HEK293 (cell line): Measurements from ENCODE around the gene BMP6.
"Not testable (repeated sequence)": the region's sequence is repeated elsewhere in the genome, so short reads cannot be mapped to it uniquely, and the experiment has no call there.

Experiments
- CTCF ChIA-PET: fragments of 350-600 bp; formaldehyde crosslinking; extraction: SDS; loops from one replicate; lab custom pipeline; 2021; ENCODE audit warnings: antibody characterized with exemption; lab: Yijun Ruan, JAX
- POLR2A ChIA-PET: fragments of 300-600 bp; formaldehyde crosslinking; extraction: SDS; loops from one replicate; lab custom pipeline; 2020; ENCODE audit warnings: antibody characterized with exemption, inconsistent platforms; lab: Yijun Ruan, JAX
- H3K27ac ChIP-seq: fragments of 200-500 bp; sonication (Bioruptor generic); 2 replicates; pipeline ENCODE4 v1.5.1; 2014; ENCODE audit warnings: low read depth, low read length, control low read depth, inconsistent platforms; ENCODE audit errors: extremely low read depth
- H3K36me3 ChIP-seq, 2 experiments: fragments of 200-500 bp in 1 of 2; sonication (Bioruptor generic) in 1 of 2; 1 replicate in 1 of 2; 2 replicates in 1 of 2; pipeline ENCODE4 v1.5.1; 2014 to 2017; ENCODE audit warnings: inconsistent platforms in 2 of 2, low read length in 2 of 2; ENCODE audit not compliant: control insufficient read depth in 2 of 2, insufficient read depth in 1 of 2
- H3K4me1 ChIP-seq: fragments of 200-500 bp; sonication (Bioruptor generic); 2 replicates; pipeline ENCODE4 v1.5.1; 2014; ENCODE audit warnings: mild to moderate bottlenecking, low read length, inconsistent platforms; ENCODE audit not compliant: control insufficient read depth, insufficient read depth
- H3K4me3 ChIP-seq: 2 replicates; pipeline ENCODE4 v1.5.1; 2011; ENCODE audit warnings: low read depth, mild to moderate bottlenecking, control low read depth, low read length, moderate library complexity
- H3K9me3 ChIP-seq: fragments of 200-500 bp; sonication (Bioruptor generic); 2 replicates; pipeline ENCODE4 v1.5.1; 2014; ENCODE audit warnings: low read depth, low read length, inconsistent platforms; ENCODE audit not compliant: control insufficient read depth, insufficient read depth
- HOXD13 ChIP-seq: sonication (generic); formaldehyde crosslinking; IDR thresholded peaks from 2 replicates; pipeline ENCODE4 v1.8.0; 2022; ENCODE audit warnings: missing genetic modification reagents, borderline replicate concordance
- KLF1 ChIP-seq: fragments of 450-650 bp; formaldehyde crosslinking; IDR thresholded peaks from 2 replicates; pipeline ENCODE4 v1.5.1; 2016; ENCODE audit warnings: missing biosample characterization, missing genetic modification characterization
- KLF10 ChIP-seq: fragments of 450-650 bp; IDR thresholded peaks from 2 replicates; pipeline ENCODE4 v1.5.1; 2018; ENCODE audit warnings: missing biosample characterization, mild to moderate bottlenecking, missing genetic modification characterization
- ZEB2 ChIP-seq: fragments of 450-650 bp; formaldehyde crosslinking; IDR thresholded peaks from 2 replicates; pipeline ENCODE4 v1.5.1; 2016; ENCODE audit warnings: missing biosample characterization, missing genetic modification characterization
- ZFHX2 ChIP-seq: fragments of 450-650 bp; formaldehyde crosslinking; conservative IDR thresholded peaks from 2 replicates; pipeline ENCODE4 v1.5.1; 2016; ENCODE audit warnings: missing biosample characterization, missing genetic modification characterization
- ZNF140 ChIP-seq: fragments of 450-650 bp; formaldehyde crosslinking; IDR thresholded peaks from 2 replicates; pipeline ENCODE4 v1.5.1; 2016; ENCODE audit warnings: missing biosample characterization, missing genetic modification characterization
- ZNF221 ChIP-seq: fragments of 450-650 bp; formaldehyde crosslinking; IDR thresholded peaks from 2 replicates; pipeline ENCODE4 v1.5.1; 2017; ENCODE audit warnings: missing biosample characterization, missing genetic modification characterization, borderline replicate concordance
- ZNF223 ChIP-seq: fragments of 450-650 bp; formaldehyde crosslinking; IDR thresholded peaks from 2 replicates; pipeline ENCODE4 v1.5.1; 2016; ENCODE audit warnings: missing biosample characterization, missing genetic modification characterization
- ZNF24 ChIP-seq: fragments of 450-650 bp; formaldehyde crosslinking; IDR thresholded peaks from 2 replicates; pipeline ENCODE4 v1.5.1; 2016; ENCODE audit warnings: missing biosample characterization, missing genetic modification characterization
- ZNF311 ChIP-seq: fragments of 450-650 bp; formaldehyde crosslinking; IDR thresholded peaks from 2 replicates; pipeline ENCODE4 v1.5.1; 2017; ENCODE audit warnings: missing biosample characterization, missing genetic modification characterization, borderline replicate concordance
- ZNF549 ChIP-seq: fragments of 450-650 bp; IDR thresholded peaks from 2 replicates; pipeline ENCODE4 v1.5.1; 2018; ENCODE audit warnings: missing biosample characterization, missing genetic modification characterization, mild to moderate bottlenecking, inconsistent platforms, moderate library complexity
- ZNF76 ChIP-seq: fragments of 450-650 bp; formaldehyde crosslinking; IDR thresholded peaks from 2 replicates; pipeline ENCODE4; 2016; ENCODE audit warnings: low read depth, missing biosample characterization, missing genetic modification characterization, borderline replicate concordance
- ZNF837 ChIP-seq: fragments of 450-650 bp; formaldehyde crosslinking; IDR thresholded peaks from 2 replicates; pipeline ENCODE4 v1.5.1; 2016; ENCODE audit warnings: missing biosample characterization, missing genetic modification characterization
- TF ChIP-seq, protein P1 (sequence below): fragments of 450-650 bp; formaldehyde crosslinking; IDR thresholded peaks from 2 replicates; pipeline ENCODE4 v1.5.1; 2016; ENCODE audit warnings: missing biosample characterization, missing genetic modification characterization
- TF ChIP-seq, protein P2 (sequence below): fragments of 450-650 bp; formaldehyde crosslinking; IDR thresholded peaks from 2 replicates; pipeline ENCODE4 v1.5.1; 2016; ENCODE audit warnings: missing biosample characterization, missing genetic modification characterization
- TF ChIP-seq, protein P3 (sequence below): fragments of 450-650 bp; formaldehyde crosslinking; IDR thresholded peaks from 2 replicates; pipeline ENCODE4 v1.5.1; 2016; ENCODE audit warnings: missing biosample characterization, missing genetic modification characterization
- TF ChIP-seq, protein P4 (sequence below): fragments of 450-650 bp; formaldehyde crosslinking; IDR thresholded peaks from 2 replicates; pipeline ENCODE4 v1.5.1; 2016; ENCODE audit warnings: missing biosample characterization, missing genetic modification characterization

The BMP6 gene

DNA sequence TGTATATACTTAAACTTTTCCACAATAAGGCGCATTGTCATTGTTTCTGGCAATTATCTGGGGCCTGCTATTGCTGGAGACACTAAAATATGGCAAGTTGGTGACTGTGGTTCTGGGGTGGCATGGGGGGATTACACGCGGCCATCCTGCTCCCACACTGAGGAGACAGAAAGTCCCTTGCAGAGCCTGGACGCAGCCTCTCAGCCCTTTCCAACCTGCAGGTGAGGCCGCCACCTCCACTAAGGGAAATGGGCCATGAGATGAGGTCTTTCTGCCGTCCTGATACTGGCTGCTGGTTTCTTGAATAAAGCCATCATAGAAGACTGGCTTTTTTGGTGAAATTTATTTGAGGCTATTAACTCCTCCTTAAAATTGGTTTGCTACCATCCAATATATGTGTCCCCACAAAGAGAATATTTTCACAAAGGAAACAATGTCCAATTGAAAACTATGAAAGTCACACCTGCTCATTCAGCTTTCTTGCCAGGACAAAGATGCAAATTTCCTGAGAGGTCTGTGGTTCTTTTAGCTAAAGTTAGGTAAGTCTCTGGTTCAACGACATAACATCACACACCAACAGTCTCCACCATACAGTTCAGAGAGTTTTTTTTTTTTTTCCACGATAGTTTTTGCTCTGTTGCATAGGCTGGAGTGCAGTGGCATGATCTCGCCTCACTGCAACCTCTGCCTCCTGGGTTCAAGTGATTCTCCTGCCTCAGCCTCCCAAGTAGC is 171.7 kb downstream of the BMP6 start:
- Histone ChIP-seq H3K36me3 (peaks cover 73 to 98% of the 10 kb centered on the region in 2 experiments), H3K27ac (no peak overlapping the region), H3K9me3 (no peaks in the 10 kb centered on the region), H3K4me3 (no peak overlapping the region)
- ChIA-PET POLR2A (interaction anchor here (1.1 kb wide), 1 partner anchor 109 kb away, joined by 3 read pairs; no protein-coding TSS in a partner anchor), CTCF (interaction anchor here (0.6 to 3.0 kb wide), 5 partner anchors 23 to 229 kb away, joined by 3 to 12 read pairs (median 4); no protein-coding TSS in a partner anchor)
- TF ChIP-seq, protein P1, sequence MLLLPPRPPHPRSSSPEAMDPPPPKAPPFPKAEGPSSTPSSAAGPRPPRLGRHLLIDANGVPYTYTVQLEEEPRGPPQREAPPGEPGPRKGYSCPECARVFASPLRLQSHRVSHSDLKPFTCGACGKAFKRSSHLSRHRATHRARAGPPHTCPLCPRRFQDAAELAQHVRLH (tag by site-specific recombination), result no peak
- TF ChIP-seq ZNF837 (tag by site-specific recombination) (no peak), ZNF223 (tag by site-specific recombination) (no peak), HOXD13 (CRISPR knock-in tag) (no peak), KLF10 (no peak), ZEB2 (tag by site-specific recombination) (no peak)
- TF ChIP-seq, all 188 proteins: peak for 0
- H3K4me1 ChIP-seq, result no peaks in the 10 kb centered on the region

DNA sequence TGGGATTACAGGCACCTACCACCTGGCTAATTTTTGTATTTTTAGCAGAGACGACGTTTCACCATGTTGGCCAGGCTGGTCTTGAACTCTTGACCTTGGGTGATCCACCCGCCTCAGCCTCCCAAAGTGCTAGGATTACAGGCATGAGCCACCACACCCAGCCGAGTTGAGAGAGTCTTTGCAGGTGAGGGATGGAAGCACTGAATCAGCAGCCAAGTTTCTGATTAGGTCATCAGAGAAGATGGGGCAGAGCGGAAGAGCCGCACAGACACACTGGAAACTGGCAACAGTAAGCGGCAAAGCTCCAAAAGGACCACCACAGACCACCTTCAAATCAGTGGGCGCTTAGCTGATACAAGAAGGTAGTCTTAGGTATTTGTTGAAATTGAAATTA is 172.3 kb downstream of the BMP6 start:
- not testable (repeated sequence) for H3K9me3 ChIP-seq, H3K4me1 ChIP-seq, H3K4me3 ChIP-seq, H3K27ac ChIP-seq
- H3K36me3 ChIP-seq, result peaks cover 68 to 98% of the 10 kb centered on the region in 2 experiments
- ChIA-PET POLR2A (interaction anchor here (1.1 kb wide), 1 partner anchor 108 kb away, joined by 3 read pairs; no protein-coding TSS in a partner anchor), CTCF (interaction anchor here (0.6 to 2.0 kb wide), 5 partner anchors 24 to 230 kb away, joined by 3 to 12 read pairs (median 4); no protein-coding TSS in a partner anchor)
- peak; percentile 27; the same call in 1 of the 2 replicates for TF ChIP-seq ZNF140 (tag by site-specific recombination)

DNA sequence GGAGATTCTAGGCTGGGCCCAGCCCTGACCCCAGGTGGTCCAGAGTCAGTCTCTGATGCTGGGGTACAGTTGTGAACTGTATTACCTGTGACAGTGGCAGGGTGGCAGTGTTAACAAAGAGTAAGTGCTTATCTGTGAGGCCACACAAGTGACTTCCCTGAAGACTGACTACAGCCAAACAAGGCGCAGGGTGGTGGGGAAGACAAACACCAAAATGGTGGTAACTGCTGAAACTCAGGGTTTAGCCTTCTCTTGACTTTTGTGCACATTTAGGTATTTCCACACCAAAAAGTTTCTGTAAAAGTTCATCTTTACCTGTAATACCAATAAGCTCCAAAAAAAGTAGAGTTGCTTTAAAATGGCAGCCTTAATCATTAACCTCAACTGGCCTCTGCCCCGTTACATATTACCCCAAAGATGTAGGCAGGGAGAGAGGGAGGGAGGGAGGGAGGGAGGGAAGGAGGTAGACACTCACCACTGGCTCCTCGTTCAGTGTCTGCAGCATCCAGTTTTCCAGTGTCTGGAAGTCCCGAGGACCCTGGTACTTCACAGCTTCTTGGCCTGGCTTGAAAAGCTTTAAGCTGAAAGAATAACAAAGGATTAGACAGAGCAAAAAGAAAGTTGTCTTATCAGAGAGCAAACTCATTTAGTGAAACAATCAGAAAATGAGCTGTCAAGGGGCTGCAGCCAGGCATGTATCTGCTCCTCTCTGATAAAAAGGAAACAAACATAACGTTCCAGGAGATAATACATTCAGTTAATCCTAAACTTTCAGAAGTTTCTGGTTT is 173.4 kb downstream of the BMP6 start:
- ChIA-PET POLR2A (interaction anchor here (0.9 to 1.8 kb wide), 5 partner anchors 9 to 203 kb away, joined by 3 to 10 read pairs (median 3); partner anchors contain the start of gene EEF1E1), CTCF (interaction anchor here (0.7 to 2.0 kb wide), 11 partner anchors 10 to 251 kb away, joined by 3 to 12 read pairs (median 4); no protein-coding TSS in a partner anchor)
- H3K27ac ChIP-seq, result no peak overlapping the region
- TF ChIP-seq, protein P2, sequence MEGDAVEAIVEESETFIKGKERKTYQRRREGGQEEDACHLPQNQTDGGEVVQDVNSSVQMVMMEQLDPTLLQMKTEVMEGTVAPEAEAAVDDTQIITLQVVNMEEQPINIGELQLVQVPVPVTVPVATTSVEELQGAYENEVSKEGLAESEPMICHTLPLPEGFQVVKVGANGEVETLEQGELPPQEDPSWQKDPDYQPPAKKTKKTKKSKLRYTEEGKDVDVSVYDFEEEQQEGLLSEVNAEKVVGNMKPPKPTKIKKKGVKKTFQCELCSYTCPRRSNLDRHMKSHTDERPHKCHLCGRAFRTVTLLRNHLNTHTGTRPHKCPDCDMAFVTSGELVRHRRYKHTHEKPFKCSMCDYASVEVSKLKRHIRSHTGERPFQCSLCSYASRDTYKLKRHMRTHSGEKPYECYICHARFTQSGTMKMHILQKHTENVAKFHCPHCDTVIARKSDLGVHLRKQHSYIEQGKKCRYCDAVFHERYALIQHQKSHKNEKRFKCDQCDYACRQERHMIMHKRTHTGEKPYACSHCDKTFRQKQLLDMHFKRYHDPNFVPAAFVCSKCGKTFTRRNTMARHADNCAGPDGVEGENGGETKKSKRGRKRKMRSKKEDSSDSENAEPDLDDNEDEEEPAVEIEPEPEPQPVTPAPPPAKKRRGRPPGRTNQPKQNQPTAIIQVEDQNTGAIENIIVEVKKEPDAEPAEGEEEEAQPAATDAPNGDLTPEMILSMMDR, result peak; percentile 45; the same call in 1 of the 2 replicates
- TF ChIP-seq ZNF24 (tag by site-specific recombination), result no peak
- H3K36me3 ChIP-seq, result peaks cover 71 to 98% of the 10 kb centered on the region in 2 experiments
- no peak overlapping the region for H3K4me3 ChIP-seq
- H3K4me1 ChIP-seq, result no peaks in the 10 kb centered on the region
- H3K9me3 ChIP-seq, result no peaks in the 10 kb centered on the region

DNA sequence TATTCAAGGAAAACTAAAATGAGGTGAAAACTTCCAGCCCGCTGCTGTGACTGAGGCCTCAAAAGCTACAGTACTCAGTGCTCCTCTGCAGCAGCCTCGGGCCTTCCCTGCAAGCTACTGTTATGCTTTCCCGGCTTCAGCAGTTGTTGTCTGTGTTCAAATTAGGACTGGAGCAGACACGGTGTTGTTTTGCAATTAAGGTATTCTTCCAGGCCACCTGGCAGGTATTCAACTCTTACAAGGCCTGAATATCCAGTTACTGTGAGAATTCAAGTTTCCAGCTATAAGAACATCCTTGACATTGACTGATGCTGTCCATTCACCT is 174.0 kb downstream of the BMP6 start:
- CTCF ChIA-PET, result interaction anchor here (0.7 to 2.0 kb wide), 11 partner anchors 9 to 251 kb away, joined by 3 to 12 read pairs (median 4); no protein-coding TSS in a partner anchor
- Histone ChIP-seq H3K27ac (no peak overlapping the region), H3K9me3 (no peaks in the 10 kb centered on the region), H3K4me3 (no peak overlapping the region), H3K36me3 (peaks cover 69 to 98% of the 10 kb centered on the region in 2 experiments), H3K4me1 (no peaks in the 10 kb centered on the region)
- TF ChIP-seq ZNF311 (tag by site-specific recombination) (no peak), ZNF221 (tag by site-specific recombination) (no peak), ZNF76 (no peak), ZNF549 (tag by site-specific recombination) (no peak), KLF1 (tag by site-specific recombination) (no peak), ZFHX2 (tag by site-specific recombination) (no peak)
- TF ChIP-seq, protein P3, sequence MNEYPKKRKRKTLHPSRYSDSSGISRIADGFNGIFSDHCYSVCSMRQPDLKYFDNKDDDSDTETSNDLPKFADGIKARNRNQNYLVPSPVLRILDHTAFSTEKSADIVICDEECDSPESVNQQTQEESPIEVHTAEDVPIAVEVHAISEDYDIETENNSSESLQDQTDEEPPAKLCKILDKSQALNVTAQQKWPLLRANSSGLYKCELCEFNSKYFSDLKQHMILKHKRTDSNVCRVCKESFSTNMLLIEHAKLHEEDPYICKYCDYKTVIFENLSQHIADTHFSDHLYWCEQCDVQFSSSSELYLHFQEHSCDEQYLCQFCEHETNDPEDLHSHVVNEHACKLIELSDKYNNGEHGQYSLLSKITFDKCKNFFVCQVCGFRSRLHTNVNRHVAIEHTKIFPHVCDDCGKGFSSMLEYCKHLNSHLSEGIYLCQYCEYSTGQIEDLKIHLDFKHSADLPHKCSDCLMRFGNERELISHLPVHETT (tag by site-specific recombination), result no peak
- TF ChIP-seq, protein P4, sequence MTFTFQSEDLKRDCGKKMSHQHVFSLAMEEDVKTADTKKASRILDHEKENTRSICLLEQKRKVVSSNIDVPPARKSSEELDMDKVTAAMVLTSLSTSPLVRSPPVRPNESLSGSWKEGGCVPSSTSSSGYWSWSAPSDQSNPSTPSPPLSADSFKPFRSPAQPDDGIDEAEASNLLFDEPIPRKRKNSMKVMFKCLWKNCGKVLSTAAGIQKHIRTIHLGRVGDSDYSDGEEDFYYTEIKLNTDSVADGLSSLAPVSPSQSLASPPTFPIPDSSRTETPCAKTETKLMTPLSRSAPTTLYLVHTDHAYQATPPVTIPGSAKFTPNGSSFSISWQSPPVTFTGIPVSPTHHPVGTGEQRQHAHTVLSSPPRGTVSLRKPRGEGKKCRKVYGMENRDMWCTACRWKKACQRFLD, result no peak
- POLR2A ChIA-PET, result interaction anchor here (1.0 to 1.8 kb wide), 3 partner anchors 9 to 171 kb away, joined by 3 to 10 read pairs (median 4); no protein-coding TSS in a partner anchor
